ES-I3 (cell line): ENCODE data around the gene CELF2.
"Not testable (repeated sequence)": the region's sequence is repeated elsewhere in the genome, so short reads cannot be mapped to it uniquely, and the experiment has no call there.

ENCODE experiments used
- H3K36me3 ChIP-seq: 2 replicates; pipeline ENCODE4 v1.6.1; 2013; ENCODE audit warnings: mild to moderate bottlenecking, low read length, control low read depth, moderate library complexity; ENCODE audit not compliant: insufficient read depth
- H3K4me1 ChIP-seq: 2 replicates; pipeline ENCODE4 v1.6.1; 2013; ENCODE audit warnings: mild to moderate bottlenecking, control low read depth, low read length; ENCODE audit not compliant: insufficient read depth
- H3K9ac ChIP-seq: 2 replicates; pipeline ENCODE4 v1.6.1; 2013; ENCODE audit warnings: low read depth, mild to moderate bottlenecking, low read length, moderate library complexity
- H3K9me3 ChIP-seq: 2 replicates; pipeline ENCODE4 v1.6.1; 2013; ENCODE audit warnings: mild to moderate bottlenecking, low read length, moderate library complexity; ENCODE audit not compliant: control insufficient read depth, insufficient read depth

CELF2 gene

GRCh38 chr10:11335167-11335652, 317.5 kb downstream of the CELF2 start:
- no peak overlapping the region for H3K9ac ChIP-seq
- H3K9me3 ChIP-seq, result no peaks in the 10 kb centered on the region
- peaks cover 3% of the 10 kb centered on the region; the same call in 1 of the 2 replicates for H3K36me3 ChIP-seq
- H3K4me1 ChIP-seq, result peaks cover 26% of the 10 kb centered on the region

GRCh38 chr10:11335881-11336430, 318.3 kb downstream of the CELF2 start:
- Histone ChIP-seq H3K36me3 (peaks cover 3% of the 10 kb centered on the region; the same call in 1 of the 2 replicates), H3K4me1 (peaks cover 20% of the 10 kb centered on the region), H3K9me3 (no peaks in the 10 kb centered on the region), H3K9ac (no peak overlapping the region)

- Histone ChIP-seq H3K9ac (no peak overlapping the region), H3K9me3 (no peaks in the 10 kb centered on the region), H3K4me1 (peaks cover 20% of the 10 kb centered on the region), H3K36me3 (peaks cover 3% of the 10 kb centered on the region; the same call in 1 of the 2 replicates)
Measured at GRCh38 chr10:11336722-11337162, 319.1 kb downstream of the CELF2 start.

- Histone ChIP-seq H3K9ac (no peak overlapping the region), H3K4me1 (peaks cover 20% of the 10 kb centered on the region), H3K9me3 (no peaks in the 10 kb centered on the region), H3K36me3 (peaks cover 3% of the 10 kb centered on the region; the same call in 1 of the 2 replicates)
Measured at GRCh38 chr10:11337516-11337915, 319.8 kb downstream of the CELF2 start.

- Histone ChIP-seq H3K9me3 (no peaks in the 10 kb centered on the region), H3K9ac (no peak overlapping the region), H3K4me1 (peaks cover 20% of the 10 kb centered on the region), H3K36me3 (peaks cover 3% of the 10 kb centered on the region; the same call in 1 of the 2 replicates)
Measured at GRCh38 chr10:11338160-11338844, 320.6 kb downstream of the CELF2 start.

- Histone ChIP-seq H3K9me3 (no peaks in the 10 kb centered on the region), H3K4me1 (peaks cover 20% of the 10 kb centered on the region), H3K36me3 (peaks cover 3% of the 10 kb centered on the region; the same call in 1 of the 2 replicates), H3K9ac (no peak overlapping the region)
Measured at GRCh38 chr10:11339013-11339412, 321.3 kb downstream of the CELF2 start.

- Histone ChIP-seq H3K9me3 (no peaks in the 10 kb centered on the region), H3K4me1 (peaks cover 20% of the 10 kb centered on the region), H3K36me3 (peaks cover under 1% of the 10 kb centered on the region; the same call in 1 of the 2 replicates), H3K9ac (no peak overlapping the region)
Measured at GRCh38 chr10:11339660-11340059, 322.0 kb downstream of the CELF2 start.

GRCh38 chr10:11341283-11341960, 323.8 kb downstream of the CELF2 start:
- no peaks in the 10 kb centered on the region for H3K9me3 ChIP-seq
- H3K4me1 ChIP-seq, result peaks cover 16% of the 10 kb centered on the region
- H3K9ac ChIP-seq, result no peak overlapping the region
- H3K36me3 ChIP-seq, result no peaks in the 10 kb centered on the region

GRCh38 chr10:11344081-11344480, 326.4 kb downstream of the CELF2 start:
- Histone ChIP-seq H3K9me3 (no peaks in the 10 kb centered on the region), H3K4me1 (no peaks in the 10 kb centered on the region), H3K36me3 (no peaks in the 10 kb centered on the region), H3K9ac (no peak overlapping the region)

GRCh38 chr10:11344550-11344949, 326.9 kb downstream of the CELF2 start:
- Histone ChIP-seq H3K36me3 (no peaks in the 10 kb centered on the region), H3K9me3 (no peaks in the 10 kb centered on the region), H3K4me1 (no peaks in the 10 kb centered on the region), H3K9ac (no peak overlapping the region)

GRCh38 chr10:11345224-11346054, 327.8 kb downstream of the CELF2 start:
- H3K36me3 ChIP-seq, result no peaks in the 10 kb centered on the region
- no peaks in the 10 kb centered on the region for H3K9me3 ChIP-seq
- no peaks in the 10 kb centered on the region for H3K4me1 ChIP-seq
- no peak overlapping the region for H3K9ac ChIP-seq

GRCh38 chr10:11347580-11347979, 329.9 kb downstream of the CELF2 start:
- not testable (repeated sequence) for H3K9ac ChIP-seq, H3K9me3 ChIP-seq, H3K4me1 ChIP-seq, H3K36me3 ChIP-seq

- Histone ChIP-seq H3K9ac (no peak overlapping the region), H3K4me1 (no peaks in the 10 kb centered on the region), H3K9me3 (no peaks in the 10 kb centered on the region), H3K36me3 (no peaks in the 10 kb centered on the region)
Measured at GRCh38 chr10:11351801-11352200, 334.1 kb downstream of the CELF2 start.
